MG63 (cell line): ENCODE data around the gene DAB1. TPM values are rescaled to one million over a fixed set of nuclear protein-coding genes. Genes with fewer than 3 reads are reported as not detected.

Experiments used
- DNase-seq: peaks from one replicate; pipeline ENCODE4 v3.0.0-alpha.2; 2020
- H3K27me3 ChIP-seq: fragments of 250-450 bp; sonication (Bioruptor Pico); 2 replicates; pipeline ENCODE4 v1.5.1; 2020; ENCODE audit warnings: mild to moderate bottlenecking, moderate library complexity
- H3K36me3 ChIP-seq: fragments of 250-450 bp; sonication (Bioruptor Pico); 2 replicates; pipeline ENCODE4 v1.5.1; 2020; ENCODE audit warnings: mild to moderate bottlenecking, moderate library complexity
- H3K4me3 ChIP-seq: fragments of 250-450 bp; sonication (Bioruptor Pico); 2 replicates; pipeline ENCODE4 v1.5.1; 2020; ENCODE audit warnings: mild to moderate bottlenecking, moderate library complexity
- H3K9me3 ChIP-seq: fragments of 250-450 bp; sonication (Bioruptor Pico); 2 replicates; pipeline ENCODE4 v1.5.1; 2020; ENCODE audit warnings: mild to moderate bottlenecking, moderate library complexity
- total RNA-seq: library from RNA; depleted of rRNA; stranded (reverse); fragments of >200 nt; shearing (Covaris generic); gene quantifications from 2 replicates; pipeline ENCODE4 v1.2.3, GENCODE V29; 2014; ENCODE audit warnings: low replicate concordance; rRNA removed

DAB1 gene
- total RNA-seq = not detected in 2 replicates

- DNase-seq = peak; percentile 8
- Histone ChIP-seq H3K36me3 (no peaks in the 10 kb centered on the region), H3K4me3 (no peak within 1 kb of the TSS), H3K9me3 (no peaks in the 10 kb centered on the region), H3K27me3 (peaks cover 54% of the 10 kb centered on the region)
These were observed at the start of gene DAB1 for GRCh38 chr1:57423656-57424211. Gene DAB1 (minus strand): TSS chr1:57424060. CDS start chr1:57291030, 133,030 bp downstream.

GRCh38 chr1:57473448-57473847, 49.6 kb upstream of the DAB1 start:
- Histone ChIP-seq H3K27me3 (no peaks in the 10 kb centered on the region), H3K36me3 (no peaks in the 10 kb centered on the region), H3K4me3 (no peak overlapping the region), H3K9me3 (no peaks in the 10 kb centered on the region)
- DNase-seq = no peak

GRCh38 chr1:57471995-57472394, 48.1 kb upstream of the DAB1 start:
- no peak for DNase-seq

GRCh38 chr1:57470036-57470435, 46.2 kb upstream of the DAB1 start:
- no peaks in the 10 kb centered on the region for H3K27me3 ChIP-seq
- no peaks in the 10 kb centered on the region for H3K36me3 ChIP-seq
- no peak for DNase-seq
- H3K9me3 ChIP-seq = no peaks in the 10 kb centered on the region
- no peak overlapping the region for H3K4me3 ChIP-seq

More at GRCh38 chr1:57471995-57472394, 48.1 kb upstream of the DAB1 start:
- Histone ChIP-seq H3K4me3 (no peak overlapping the region), H3K9me3 (no peaks in the 10 kb centered on the region), H3K27me3 (no peaks in the 10 kb centered on the region), H3K36me3 (no peaks in the 10 kb centered on the region)

GRCh38 chr1:57468641-57469523, 45.0 kb upstream of the DAB1 start:
- Histone ChIP-seq H3K36me3 (no peaks in the 10 kb centered on the region), H3K27me3 (no peaks in the 10 kb centered on the region), H3K9me3 (no peaks in the 10 kb centered on the region), H3K4me3 (no peak overlapping the region)
- no peak for DNase-seq

GRCh38 chr1:57467830-57468229, 44.0 kb upstream of the DAB1 start:
- H3K4me3 ChIP-seq = no peak overlapping the region
- DNase-seq = no peak
- no peaks in the 10 kb centered on the region for H3K9me3 ChIP-seq
- no peaks in the 10 kb centered on the region for H3K36me3 ChIP-seq
- no peaks in the 10 kb centered on the region for H3K27me3 ChIP-seq

- Histone ChIP-seq H3K36me3 (no peaks in the 10 kb centered on the region), H3K9me3 (no peaks in the 10 kb centered on the region), H3K4me3 (no peak overlapping the region), H3K27me3 (no peaks in the 10 kb centered on the region)
- DNase-seq = no peak
These were observed 40.9 kb upstream of the DAB1 start for GRCh38 chr1:57464756-57465155.

- no peaks in the 10 kb centered on the region for H3K36me3 ChIP-seq
- H3K27me3 ChIP-seq = no peaks in the 10 kb centered on the region
- no peaks in the 10 kb centered on the region for H3K9me3 ChIP-seq
- H3K4me3 ChIP-seq = no peak overlapping the region
- DNase-seq = no peak
These were observed 39.5 kb upstream of the DAB1 start for GRCh38 chr1:57463343-57463742.

GRCh38 chr1:57461405-57461804, 37.5 kb upstream of the DAB1 start:
- no peak overlapping the region for H3K4me3 ChIP-seq
- H3K27me3 ChIP-seq = no peaks in the 10 kb centered on the region
- H3K9me3 ChIP-seq = no peaks in the 10 kb centered on the region
- H3K36me3 ChIP-seq = no peaks in the 10 kb centered on the region
- DNase-seq = no peak

- no peak for DNase-seq
- Histone ChIP-seq H3K4me3 (no peak overlapping the region), H3K27me3 (peaks cover 10% of the 10 kb centered on the region), H3K9me3 (no peaks in the 10 kb centered on the region), H3K36me3 (no peaks in the 10 kb centered on the region)
These were observed 27.7 kb upstream of the DAB1 start for GRCh38 chr1:57451516-57451915.

- no peak overlapping the region for H3K4me3 ChIP-seq
- no peaks in the 10 kb centered on the region for H3K9me3 ChIP-seq
- peaks cover 10% of the 10 kb centered on the region for H3K27me3 ChIP-seq
- H3K36me3 ChIP-seq = no peaks in the 10 kb centered on the region
- DNase-seq = no peak
These were observed 27.1 kb upstream of the DAB1 start for GRCh38 chr1:57450981-57451380.

- no peak for DNase-seq
- no peaks in the 10 kb centered on the region for H3K36me3 ChIP-seq
- no peaks in the 10 kb centered on the region for H3K9me3 ChIP-seq
- H3K27me3 ChIP-seq = 0 out of 2 replicates have a peak, but pooled peaks cover 3% of the 10 kb centered on the region
- H3K4me3 ChIP-seq = no peak overlapping the region
These were observed 23.7 kb upstream of the DAB1 start for GRCh38 chr1:57447551-57447950.

- Histone ChIP-seq H3K36me3 (no peaks in the 10 kb centered on the region), H3K4me3 (no peak overlapping the region), H3K9me3 (no peaks in the 10 kb centered on the region), H3K27me3 (no peaks in the 10 kb centered on the region)
- no peak for DNase-seq
These were observed 19.1 kb upstream of the DAB1 start for GRCh38 chr1:57443004-57443403.

- no peaks in the 10 kb centered on the region for H3K9me3 ChIP-seq
- no peaks in the 10 kb centered on the region for H3K27me3 ChIP-seq
- no peak overlapping the region for H3K4me3 ChIP-seq
- no peaks in the 10 kb centered on the region for H3K36me3 ChIP-seq
- DNase-seq = no peak
These were observed 16.2 kb upstream of the DAB1 start for GRCh38 chr1:57440096-57440495.

- no peak overlapping the region for H3K4me3 ChIP-seq
- no peak for DNase-seq
- H3K9me3 ChIP-seq = no peaks in the 10 kb centered on the region
- no peaks in the 10 kb centered on the region for H3K36me3 ChIP-seq
- H3K27me3 ChIP-seq = no peaks in the 10 kb centered on the region
These were observed 7.5 kb upstream of the DAB1 start for GRCh38 chr1:57431400-57431799.

- no peak overlapping the region for H3K4me3 ChIP-seq
- no peaks in the 10 kb centered on the region for H3K36me3 ChIP-seq
- peaks cover 49% of the 10 kb centered on the region for H3K27me3 ChIP-seq
- peak; percentile 19 for DNase-seq
- no peaks in the 10 kb centered on the region for H3K9me3 ChIP-seq
These were observed 569 bp upstream of the DAB1 start for GRCh38 chr1:57424231-57425027.

GRCh38 chr1:57423135-57423655, 665 bp downstream of the DAB1 start:
- no peak overlapping the region for H3K4me3 ChIP-seq

More at GRCh38 chr1:57423135-57423655, 665 bp downstream of the DAB1 start:
- H3K36me3 ChIP-seq = no peaks in the 10 kb centered on the region
- no peak for DNase-seq
- H3K27me3 ChIP-seq = peaks cover 57% of the 10 kb centered on the region
- no peaks in the 10 kb centered on the region for H3K9me3 ChIP-seq
